ENCODE measurements around the gene MEI1.
"Not testable (repeated sequence)": the region's sequence is repeated elsewhere in the genome, so short reads cannot be mapped to it uniquely, and the experiment has no call there.

MEI1 gene

GRCh38 chr22:41699264-41700107, at the start of gene MEI1:
Gene MEI1 (plus strand): TSS chr22:41699503. CDS start chr22:41699539, 36 bp downstream.
- DNase-seq, result no peak

GRCh38 chr22:41650229-41650628, 49.1 kb upstream of the MEI1 start:
- no peak for DNase-seq

- no peak for DNase-seq
Measured at GRCh38 chr22:41650821-41651220, 48.5 kb upstream of the MEI1 start.

GRCh38 chr22:41654322-41654721, 45.0 kb upstream of the MEI1 start:
- no peak for DNase-seq

GRCh38 chr22:41656556-41656955, 42.7 kb upstream of the MEI1 start:
- DNase-seq, result no peak

- no peak for DNase-seq
Measured at GRCh38 chr22:41657709-41658108, 41.6 kb upstream of the MEI1 start.

GRCh38 chr22:41658869-41659268, 40.4 kb upstream of the MEI1 start:
- no peak for DNase-seq

- no peak for DNase-seq
Measured at GRCh38 chr22:41659941-41660340, 39.4 kb upstream of the MEI1 start.

- no peak for DNase-seq
Measured at GRCh38 chr22:41660416-41660815, 38.9 kb upstream of the MEI1 start.

- no peak for DNase-seq
Measured at GRCh38 chr22:41661088-41661487, 38.2 kb upstream of the MEI1 start.

GRCh38 chr22:41661713-41662112, 37.6 kb upstream of the MEI1 start:
- DNase-seq, result no peak

- DNase-seq, result not testable (repeated sequence)
Measured at GRCh38 chr22:41663594-41663993, 35.7 kb upstream of the MEI1 start.

GRCh38 chr22:41664490-41664889, 34.8 kb upstream of the MEI1 start:
- no peak for DNase-seq

GRCh38 chr22:41664951-41665350, 34.4 kb upstream of the MEI1 start:
- peak; percentile 6 for DNase-seq

- no peak for DNase-seq
Measured at GRCh38 chr22:41668971-41669911, 30.1 kb upstream of the MEI1 start.

GRCh38 chr22:41672096-41672495, 27.2 kb upstream of the MEI1 start:
- not testable (repeated sequence) for DNase-seq

GRCh38 chr22:41672780-41673509, 26.4 kb upstream of the MEI1 start:
- no peak for DNase-seq

GRCh38 chr22:41674846-41675340, 24.4 kb upstream of the MEI1 start:
- no peak for DNase-seq

- DNase-seq, result no peak
Measured at GRCh38 chr22:41676134-41676533, 23.2 kb upstream of the MEI1 start.

- no peak for DNase-seq
Measured at GRCh38 chr22:41681616-41682015, 17.7 kb upstream of the MEI1 start.

- DNase-seq, result no peak
Measured at GRCh38 chr22:41682033-41682807, 17.1 kb upstream of the MEI1 start.

GRCh38 chr22:41683052-41683451, 16.3 kb upstream of the MEI1 start:
- no peak for DNase-seq
